K562 (cell line): ENCODE data around the gene VSIG10L. TPM values are rescaled to one million over a fixed set of nuclear protein-coding genes. Genes with fewer than 3 reads are reported as not detected.

Experiments
- CBFA2T3 ChIP-seq: fragments of 450-650 bp; IDR thresholded peaks from 2 replicates; pipeline ENCODE4 v1.6.1; 2017
- CREB3L1 ChIP-seq: fragments of 450-650 bp; IDR thresholded peaks from 2 replicates; pipeline ENCODE4 v1.6.1; 2014; ENCODE audit warnings: low read depth, mild to moderate bottlenecking, moderate library complexity, borderline replicate concordance
- HMBOX1 ChIP-seq: sonication (generic); IDR thresholded peaks from 2 replicates; pipeline ENCODE4 v1.6.1; 2016
- HMGN3 ChIP-seq: IDR thresholded peaks from 2 replicates; pipeline ENCODE4 v1.6.1; 2011; ENCODE audit warnings: borderline replicate concordance, low read depth, mild to moderate bottlenecking, mixed read lengths, low read length; ENCODE audit not compliant: insufficient read length; ENCODE audit errors: extremely low read depth
- HNRNPL ChIP-seq: fragments of 200-400 bp; formaldehyde crosslinking; IDR thresholded peaks from 2 replicates; pipeline ENCODE4 v1.6.1; 2017; ENCODE audit warnings: low read depth, mild to moderate bottlenecking, low read length
- HNRNPLL ChIP-seq: fragments of 200-400 bp; formaldehyde crosslinking; IDR thresholded peaks from 2 replicates; pipeline ENCODE4 v1.6.1; 2017; ENCODE audit warnings: low read length, low read depth, mild to moderate bottlenecking; ENCODE audit not compliant: poor library complexity, severe bottlenecking
- MYC ChIP-seq, 2 experiments: fragments of 250-450 bp in 1 of 2; sonication (Bioruptor Pico) in 1 of 2; IDR thresholded peaks; 2 replicates each; pipeline versions ENCODE4 v1.5.1 to v1.6.1; 2012 to 2021; ENCODE audit warnings: low read depth in 2 of 2, borderline replicate concordance in 1 of 2, improper control_type of control experiment in 1 of 2, low read length in 1 of 2, mild to moderate bottlenecking in 1 of 2, moderate library complexity in 1 of 2
- NUFIP1 ChIP-seq: fragments of 450-650 bp; IDR thresholded peaks from 2 replicates; pipeline ENCODE4 v1.6.1; 2018; ENCODE audit not compliant: partially characterized antibody
- RBFOX2 ChIP-seq: fragments of 200-400 bp; formaldehyde crosslinking; IDR thresholded peaks from 2 replicates; pipeline ENCODE4 v1.6.1; 2017; ENCODE audit warnings: low read depth, mild to moderate bottlenecking, low read length, moderate library complexity
- RCOR1 ChIP-seq, 2 experiments: IDR thresholded peaks; 2 replicates each; pipeline ENCODE4 v1.6.1; 2012; ENCODE audit warnings: low read depth in 2 of 2, low read length in 2 of 2, borderline replicate concordance in 1 of 2, improper control_type of control experiment in 1 of 2
- TBP ChIP-seq: optimal IDR thresholded peaks from 2 replicates; pipeline ENCODE3; 2011; ENCODE audit warnings: low read depth, low read length, improper control_type of control experiment
- ZBTB40 ChIP-seq, 2 experiments: fragments of 450-650 bp in 1 of 2; sonication (generic) in 1 of 2; formaldehyde crosslinking in 1 of 2; IDR thresholded peaks; 2 replicates each; pipeline versions ENCODE4 v1.7.1 to v1.9.0; 2016 to 2022; ENCODE audit warnings: inconsistent platforms in 1 of 2, mild to moderate bottlenecking in 1 of 2, missing genetic modification reagents in 1 of 2
- polyA plus RNA-seq, 8 experiments: library from polyadenylated mRNA; depleted of rRNA in 4 of 8; stranded (reverse) in 5 of 8; unstranded in 3 of 8; fragments of >200 nt; fragmentation: Nextera tagmentation in 2 of 8; fragmentation: Illumina TruSeq in 1 of 8; extraction: Ambion mirVana in 2 of 8; extraction: Trizol in 1 of 8; gene quantifications; 2 replicates each; pipeline versions ENCODE4 v1.2.1 to v1.2.3, GENCODE V29; 2011 to 2014; ENCODE audit warnings: inconsistent platforms in 1 of 8, missing spikeins in 1 of 8
- total RNA-seq, 7 experiments: library from RNA; depleted of rRNA in 6 of 7; stranded (reverse); fragments of >200 nt in 6 of 7; fragmentation: Illumina TruSeq in 2 of 7; extraction: Trizol in 2 of 7; gene quantifications; 2 replicates each; pipeline versions ENCODE4 v1.2.1 to v1.2.3, GENCODE V29; 2011 to 2021; ENCODE audit warnings: low replicate concordance in 1 of 7

The VSIG10L gene
- total and polyA plus RNA-seq, 9 of the 15 experiments (the other 6 are each of a cell fraction or from before 2014, with no cell fraction given): 1.1 to 7.6 (median 2.2) TPM

GRCh38 chr19:51367565-51368365 is 25.8 kb upstream of the VSIG10L start (continued):
- peak in 1 of 2 experiments; percentile 8; a peak in 1 of 4 replicates for TF ChIP-seq RCOR1 (IDR thresholded peaks at IDR 0.05; ENCODE audit: borderline replicate concordance in 1 of 2, low read depth in 2 of 2, low read length in 2 of 2)
- TF ChIP-seq HMBOX1: no peak
- peak; percentile 81 for TF ChIP-seq MYC (IDR thresholded peaks at IDR 0.05; ENCODE audit: low read depth, low read length)
- peak; percentile 52; the same call in 1 of the 2 replicates for TF ChIP-seq MYC (CRISPR knock-in tag; IDR thresholded peaks at IDR 0.05; ENCODE audit: borderline replicate concordance, low read depth)
- TF ChIP-seq HNRNPLL: peak; percentile 30
- TF ChIP-seq NUFIP1: peak; percentile 73
- peak; percentile 74; the same call in 1 of the 2 replicates for TF ChIP-seq ZBTB40 (IDR thresholded peaks at IDR 0.05)
- no peak for TF ChIP-seq ZBTB40 (CRISPR knock-in tag; IDR thresholded peaks at IDR 0.05)
- TF ChIP-seq HNRNPL: peak; percentile 92
- TF ChIP-seq TBP: peak; percentile 45
- peak; percentile 84 for TF ChIP-seq HMGN3
- peak; percentile 31; the same call in 1 of the 2 replicates for TF ChIP-seq CBFA2T3
- peak; percentile 89 for TF ChIP-seq RBFOX2
- peak; percentile 95 for TF ChIP-seq CREB3L1
